TTC549 (cell line): ENCODE measurements around the gene SESN2.

Experiments used
- FAIRE-seq: peaks from 2 replicates; lab custom pipeline; 2012; peaks lifted over from hg19 to GRCh38; lab: Jason Lieb, UNC

Gene SESN2

DNA sequence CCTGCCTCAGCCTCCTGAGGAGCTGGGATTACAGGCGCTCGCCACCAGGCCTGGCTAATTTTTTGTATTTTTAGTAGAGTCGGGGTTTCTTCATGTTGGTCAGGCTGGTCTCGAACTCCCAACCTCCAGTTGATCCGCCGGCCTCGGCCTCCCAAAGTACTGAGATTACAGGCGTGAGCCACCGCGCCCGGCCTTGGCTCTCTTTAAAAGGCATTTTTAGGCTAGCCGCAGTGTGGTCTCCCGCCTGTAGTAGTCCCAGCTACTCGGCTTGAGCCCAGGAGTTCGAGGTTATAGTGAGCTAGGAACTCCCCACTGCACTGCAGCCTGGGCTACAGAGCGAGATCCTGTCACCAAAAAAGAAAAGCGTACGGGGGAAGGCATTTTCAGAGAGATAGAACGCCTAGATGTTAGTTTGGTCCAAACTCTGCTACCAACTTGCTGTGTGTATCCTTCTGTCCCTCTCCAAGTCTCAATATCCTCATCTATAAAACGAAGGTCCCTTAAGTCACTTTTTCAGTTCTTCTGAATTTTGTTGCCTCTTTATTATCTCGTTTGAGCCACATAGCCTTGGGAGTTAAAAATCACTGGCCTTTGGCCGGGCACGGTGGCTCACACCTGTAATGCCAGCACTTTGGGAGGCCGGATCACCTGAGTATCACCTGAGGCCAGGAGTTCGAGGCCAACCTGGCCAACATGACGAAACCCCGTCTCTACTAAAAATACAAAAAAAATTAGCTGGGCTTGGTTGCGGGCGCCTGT lies 70.3 kb downstream of the SESN2 start:
- no peak for FAIRE-seq
